Mesothelial cell of epicardium (in vitro differentiated cells): ENCODE results near the gene MASP2. TPM values are rescaled to one million over a fixed set of nuclear protein-coding genes. Genes with fewer than 3 reads are reported as not detected.
"Not testable (repeated sequence)": the region's sequence is repeated elsewhere in the genome, so short reads cannot be mapped to it uniquely, and the experiment has no call there.

ENCODE experiments used
- DNase-seq, 2 experiments: peaks; one replicate each; pipeline ENCODE4 v3.0.0; 2021; ENCODE audit warnings: low spot score in 2 of 2; ENCODE audit not compliant: unreplicated experiment in 2 of 2
- H3K27ac Mint-ChIP-seq: 2 replicates; pipeline ENCODE4 v1.8.0; 2021; ENCODE audit warnings: mixed read lengths
- H3K27me3 Mint-ChIP-seq: 2 replicates; pipeline ENCODE4 v1.8.0; 2021; ENCODE audit warnings: low read depth, mixed read lengths
- H3K36me3 Mint-ChIP-seq: 2 replicates; pipeline ENCODE4 v1.8.0; 2021; ENCODE audit warnings: mixed read lengths
- H3K4me1 Mint-ChIP-seq: 2 replicates; pipeline ENCODE4 v1.8.0; 2021; ENCODE audit warnings: mixed read lengths
- H3K4me3 Mint-ChIP-seq: 2 replicates; pipeline ENCODE4 v1.8.0; 2021; ENCODE audit warnings: mild to moderate bottlenecking, moderate library complexity, mixed read lengths
- H3K9me3 Mint-ChIP-seq: 2 replicates; pipeline ENCODE4 v1.8.0; 2021; ENCODE audit warnings: mixed read lengths
- CTCF ChIP-seq: fragments of 200-600 bp; sonication (generic); IDR thresholded peaks from one replicate; pipeline ENCODE4 v1.5.0; 2021; ENCODE audit warnings: antibody characterized with exemption; ENCODE audit not compliant: unreplicated experiment
- total RNA-seq: library from RNA; stranded (reverse); gene quantifications from 3 replicates; pipeline ENCODE4 v1.2.1, GENCODE V29; 2021

Gene MASP2
- total RNA-seq, 1 donor from 2014 or later, result 0.20 TPM

DNA sequence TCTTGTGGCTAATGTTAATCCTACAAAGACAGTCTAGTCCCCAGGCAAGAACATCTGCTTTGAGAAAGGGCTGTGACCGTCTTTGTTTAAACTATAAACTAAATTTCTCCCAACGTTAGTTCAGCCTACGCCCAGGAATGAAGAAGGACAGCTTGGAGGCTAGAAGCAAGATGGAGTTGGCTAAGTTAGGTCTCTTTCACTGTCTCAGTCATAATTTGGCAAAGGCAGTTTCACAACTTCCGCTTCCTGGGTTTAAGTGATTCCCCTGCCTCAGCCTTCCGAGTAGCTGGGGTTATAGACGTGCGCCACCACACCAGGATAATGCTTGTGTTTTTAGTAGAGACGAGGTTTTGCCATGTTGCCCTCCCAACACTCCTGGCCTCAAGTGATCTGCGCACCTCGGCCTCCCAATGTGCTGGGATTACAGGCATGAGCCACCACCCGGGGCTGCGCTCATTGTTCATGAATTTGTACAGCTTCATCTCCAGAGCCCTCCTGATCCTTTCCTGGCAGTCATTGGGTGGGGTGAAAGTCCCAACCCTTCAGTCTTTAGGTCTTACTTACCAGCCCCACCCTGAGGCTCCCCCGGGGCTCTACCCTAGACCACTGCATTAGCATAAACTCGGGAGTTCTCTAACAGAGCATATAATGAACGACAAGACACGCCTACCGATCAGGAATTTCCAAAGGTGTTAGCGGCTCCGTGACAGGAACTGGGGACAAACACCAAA, 4.9 kb upstream of the MASP2 start:
- Mint-ChIP-seq H3K4me3 (no peak overlapping the region), H3K36me3 (peaks cover 3% of the 10 kb centered on the region), H3K4me1 (no peaks in the 10 kb centered on the region), H3K27me3 (peaks cover 9% of the 10 kb centered on the region), H3K27ac (no peak overlapping the region), H3K9me3 (no peaks in the 10 kb centered on the region)
- no peak for DNase-seq
- no peak for TF ChIP-seq CTCF

- not testable (repeated sequence) for H3K4me1 Mint-ChIP-seq, H3K27me3 Mint-ChIP-seq, H3K4me3 Mint-ChIP-seq, DNase-seq, H3K36me3 Mint-ChIP-seq, H3K9me3 Mint-ChIP-seq, H3K27ac Mint-ChIP-seq
Observed at GRCh38 chr1:11051121-11051520, 4.1 kb upstream of the MASP2 start.

- no peaks in the 10 kb centered on the region for H3K36me3 Mint-ChIP-seq
- H3K9me3 Mint-ChIP-seq, result no peaks in the 10 kb centered on the region
- H3K27ac Mint-ChIP-seq, result no peak overlapping the region
- H3K4me3 Mint-ChIP-seq, result no peak overlapping the region
- no peak for TF ChIP-seq CTCF
- DNase-seq, result no peak
- peaks cover 2% of the 10 kb centered on the region for H3K27me3 Mint-ChIP-seq
- no peaks in the 10 kb centered on the region for H3K4me1 Mint-ChIP-seq
Observed at GRCh38 chr1:11046270-11046566, 821 bp downstream of the MASP2 start.

DNA sequence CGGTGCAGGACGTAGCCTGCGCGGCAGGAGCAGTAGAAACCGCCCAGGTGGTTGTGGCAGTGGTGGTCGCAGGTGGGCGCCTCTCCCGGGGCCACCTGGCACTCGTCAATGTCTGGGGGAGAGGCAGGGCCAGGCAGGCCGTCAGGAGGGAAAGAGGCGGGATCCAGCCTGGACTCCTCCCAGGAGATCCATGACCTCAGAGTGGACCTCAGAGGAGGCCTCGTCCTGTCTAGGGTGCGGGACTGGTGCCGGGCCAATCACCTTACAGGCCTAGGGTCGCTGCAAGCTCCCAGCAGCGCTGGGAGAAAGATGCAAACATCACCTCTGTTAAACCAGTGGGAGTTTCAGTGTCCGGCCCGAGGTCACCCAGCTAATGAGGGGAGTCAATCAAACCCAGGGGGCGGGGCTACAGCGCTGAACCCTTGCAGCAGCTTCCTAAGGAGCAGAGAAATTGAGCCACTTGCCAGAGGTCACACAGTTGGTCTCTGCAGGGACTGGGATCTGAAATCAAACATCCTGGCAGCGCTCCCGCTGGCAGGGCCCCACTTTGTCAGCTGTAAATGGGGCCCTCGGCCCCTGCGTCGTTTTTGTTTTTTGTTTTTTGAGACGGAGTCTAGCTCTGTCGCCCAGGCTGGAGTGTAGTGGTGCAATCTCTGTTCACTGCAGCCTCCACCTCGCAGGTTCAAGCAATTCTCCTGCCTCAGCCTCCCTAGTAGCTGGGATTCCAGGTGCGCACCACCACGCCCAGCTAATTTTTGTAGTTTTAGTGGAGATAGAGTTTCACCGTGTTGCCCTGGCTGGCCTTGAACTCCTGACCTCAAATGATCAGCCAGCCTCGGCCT, 1.4 kb downstream of the MASP2 start:
- no peak for DNase-seq
- Mint-ChIP-seq H3K27me3 (no peaks in the 10 kb centered on the region), H3K27ac (no peak overlapping the region), H3K9me3 (no peaks in the 10 kb centered on the region), H3K36me3 (no peaks in the 10 kb centered on the region), H3K4me1 (no peaks in the 10 kb centered on the region), H3K4me3 (no peak overlapping the region)
- TF ChIP-seq CTCF, result no peak

GRCh38 chr1:11044849-11045427, 2.1 kb downstream of the MASP2 start:
- Mint-ChIP-seq H3K36me3 (no peaks in the 10 kb centered on the region), H3K27me3 (no peaks in the 10 kb centered on the region), H3K27ac (no peak overlapping the region), H3K4me3 (no peak overlapping the region), H3K9me3 (no peaks in the 10 kb centered on the region), H3K4me1 (no peaks in the 10 kb centered on the region)
- no peak for DNase-seq
- no peak for TF ChIP-seq CTCF
